ENCODE measurements around the gene CCDC178. TPM values are rescaled to one million over a fixed set of nuclear protein-coding genes. Genes with fewer than 3 reads are reported as not detected.

CCDC178 gene
- total RNA-seq, 2 experiments from 2014 or later = not detected

DNA sequence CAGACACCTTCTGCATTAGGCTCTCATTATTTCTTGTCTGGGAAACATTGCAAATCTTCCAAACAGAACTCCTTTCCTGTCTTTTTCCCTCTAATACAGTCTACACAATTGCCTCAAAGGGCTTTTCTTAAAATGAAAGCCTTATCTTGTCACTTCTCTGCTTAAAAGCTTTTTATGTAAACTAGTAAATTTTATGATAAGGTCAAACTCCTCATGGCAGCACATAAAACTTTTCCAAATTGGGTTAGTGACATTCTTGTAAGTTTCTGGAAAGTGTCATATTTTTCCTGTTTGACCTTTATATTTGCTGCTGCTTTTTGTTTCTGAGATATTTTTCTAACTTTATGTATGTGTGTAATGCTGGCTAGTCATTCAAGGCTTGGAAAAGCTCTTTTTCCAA lies 406.3 kb downstream of the CCDC178 start:
- no peaks in the 10 kb centered on the region for H3K36me3 Mint-ChIP-seq (ENCODE audit: low read depth)
- POLR2A ChIA-PET = no interaction called here
- H3K9me3 Mint-ChIP-seq = no peaks in the 10 kb centered on the region
- H3K27ac Mint-ChIP-seq = no peak overlapping the region
- DNase-seq = no peak
- no peaks in the 10 kb centered on the region for H3K4me1 Mint-ChIP-seq
- CTCF ChIA-PET = no interaction called here
- H3K4me3 Mint-ChIP-seq = no peak overlapping the region
- no peaks in the 10 kb centered on the region for H3K27me3 Mint-ChIP-seq

GRCh38 chr18:33022370-33022769 lies 418.2 kb downstream of the CCDC178 start:
- Mint-ChIP-seq H3K27me3 (no peaks in the 10 kb centered on the region), H3K36me3 (ENCODE audit: low read depth) (no peaks in the 10 kb centered on the region), H3K4me1 (no peaks in the 10 kb centered on the region), H3K4me3 (no peak overlapping the region), H3K27ac (no peak overlapping the region), H3K9me3 (peaks cover 2% of the 10 kb centered on the region)
- ChIA-PET CTCF (no interaction called here), POLR2A (no interaction called here)
- DNase-seq = no peak

DNA sequence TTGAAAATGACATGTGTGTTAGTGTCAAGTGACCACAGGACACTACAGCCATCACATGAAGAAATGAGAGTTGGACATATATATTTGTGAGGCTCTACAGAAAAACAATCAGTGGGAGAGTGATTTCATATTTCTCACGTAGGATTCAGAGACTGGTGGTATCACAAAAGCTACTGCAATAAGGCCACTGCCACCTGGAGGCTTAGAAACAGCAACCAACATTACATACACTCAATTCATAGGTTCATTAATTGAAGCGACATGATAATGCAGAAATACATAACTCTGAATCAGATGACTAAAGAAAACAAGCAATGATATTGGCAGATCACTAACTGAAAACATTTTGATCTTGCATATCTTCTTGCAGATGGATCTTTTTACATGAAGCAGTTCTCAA lies 419.6 kb downstream of the CCDC178 start:
- Mint-ChIP-seq H3K9me3 (peaks cover 2% of the 10 kb centered on the region), H3K36me3 (ENCODE audit: low read depth) (no peaks in the 10 kb centered on the region), H3K27me3 (no peaks in the 10 kb centered on the region), H3K4me3 (no peak overlapping the region), H3K4me1 (no peaks in the 10 kb centered on the region), H3K27ac (no peak overlapping the region)
- POLR2A ChIA-PET = no interaction called here
- no peak for DNase-seq
- CTCF ChIA-PET = no interaction called here

DNA sequence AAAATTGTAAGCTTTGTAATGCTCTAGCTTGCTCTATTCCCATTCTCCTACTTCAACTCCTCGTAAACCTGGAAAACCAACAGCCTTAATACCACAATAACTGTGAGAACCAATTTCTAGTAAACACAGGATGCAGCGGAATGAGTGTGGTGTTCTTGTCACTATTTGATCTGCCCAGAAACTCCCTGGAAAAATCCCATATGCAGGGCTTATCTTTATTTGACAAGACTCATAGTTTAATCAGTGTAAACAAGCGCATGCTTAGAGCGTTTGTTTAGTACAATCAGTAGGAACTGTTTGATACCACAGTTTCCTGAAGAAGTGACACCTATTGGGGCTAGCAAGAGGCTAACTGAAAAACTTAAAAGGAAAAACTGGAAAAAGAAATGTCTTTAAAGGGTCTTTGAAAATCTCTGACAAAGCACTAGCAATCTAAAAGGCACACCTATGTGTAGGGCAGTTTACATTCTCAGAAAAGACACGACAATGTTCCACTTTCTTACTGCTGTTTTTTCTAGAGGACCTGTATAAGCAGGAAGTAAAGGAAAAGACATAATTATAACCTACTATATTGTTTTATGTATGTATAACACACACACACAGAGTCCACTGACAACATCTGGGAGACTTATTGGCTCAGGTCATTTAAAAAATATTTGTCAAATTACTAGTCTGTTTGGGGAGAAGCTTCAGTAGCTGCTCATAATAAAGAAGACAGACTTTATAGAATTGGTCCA lies 426.3 kb downstream of the CCDC178 start:
- H3K27me3 Mint-ChIP-seq = no peaks in the 10 kb centered on the region
- H3K36me3 Mint-ChIP-seq (ENCODE audit: low read depth) = no peaks in the 10 kb centered on the region
- H3K4me3 Mint-ChIP-seq = no peak overlapping the region
- peaks cover 2% of the 10 kb centered on the region for H3K9me3 Mint-ChIP-seq
- no peak for DNase-seq
- CTCF ChIA-PET = no interaction called here
- POLR2A ChIA-PET = no interaction called here
- H3K27ac Mint-ChIP-seq = no peak overlapping the region
- no peaks in the 10 kb centered on the region for H3K4me1 Mint-ChIP-seq

GRCh38 chr18:33010149-33010548 lies 430.4 kb downstream of the CCDC178 start:
- Mint-ChIP-seq H3K27me3 (no peaks in the 10 kb centered on the region), H3K4me1 (no peaks in the 10 kb centered on the region), H3K36me3 (ENCODE audit: low read depth) (no peaks in the 10 kb centered on the region), H3K9me3 (peaks cover 2% of the 10 kb centered on the region), H3K27ac (no peak overlapping the region), H3K4me3 (no peak overlapping the region)
- DNase-seq = no peak
- ChIA-PET POLR2A (no interaction called here), CTCF (no interaction called here)

GRCh38 chr18:32998921-32999320 lies 441.6 kb downstream of the CCDC178 start:
- Mint-ChIP-seq H3K27me3 (no peaks in the 10 kb centered on the region), H3K9me3 (peaks cover 10% of the 10 kb centered on the region), H3K4me1 (no peaks in the 10 kb centered on the region), H3K27ac (no peak overlapping the region), H3K36me3 (ENCODE audit: low read depth) (no peaks in the 10 kb centered on the region), H3K4me3 (no peak overlapping the region)
- DNase-seq = no peak
- ChIA-PET CTCF (no interaction called here), POLR2A (no interaction called here)

DNA sequence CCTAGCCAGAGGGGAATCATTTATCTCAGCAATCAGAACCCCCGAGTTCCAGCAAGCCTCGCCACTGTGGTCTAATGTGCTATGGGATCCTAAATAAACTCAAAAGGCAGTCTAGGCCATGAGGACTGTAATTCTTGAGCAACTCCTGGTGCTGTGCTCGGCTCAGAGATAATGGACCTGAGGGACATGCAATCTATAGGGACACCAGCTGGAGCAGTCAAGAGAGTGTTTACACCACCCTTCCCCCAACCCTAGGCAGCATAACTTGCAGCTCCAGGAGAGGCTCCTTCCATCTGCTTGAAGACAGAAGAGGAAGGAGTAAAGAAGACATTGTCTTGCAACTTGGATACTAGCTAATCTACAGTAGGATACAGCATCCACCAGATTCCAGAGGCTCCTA lies 442.2 kb downstream of the CCDC178 start:
- Mint-ChIP-seq H3K4me3 (no peak overlapping the region), H3K27ac (no peak overlapping the region), H3K4me1 (no peaks in the 10 kb centered on the region), H3K9me3 (peaks cover 10% of the 10 kb centered on the region), H3K27me3 (no peaks in the 10 kb centered on the region), H3K36me3 (ENCODE audit: low read depth) (no peaks in the 10 kb centered on the region)
- ChIA-PET POLR2A (no interaction called here), CTCF (no interaction called here)
- DNase-seq = no peak

GRCh38 chr18:32983721-32984120 lies 456.8 kb downstream of the CCDC178 start:
- Mint-ChIP-seq H3K9me3 (no peaks in the 10 kb centered on the region), H3K27me3 (no peaks in the 10 kb centered on the region), H3K4me3 (no peak overlapping the region), H3K27ac (no peak overlapping the region), H3K36me3 (ENCODE audit: low read depth) (no peaks in the 10 kb centered on the region), H3K4me1 (no peaks in the 10 kb centered on the region)
- POLR2A ChIA-PET = no interaction called here
- CTCF ChIA-PET = no interaction called here
- no peak for DNase-seq

GRCh38 chr18:32980896-32981295 lies 459.6 kb downstream of the CCDC178 start:
- Mint-ChIP-seq H3K36me3 (ENCODE audit: low read depth) (no peaks in the 10 kb centered on the region), H3K4me1 (no peaks in the 10 kb centered on the region), H3K4me3 (no peak overlapping the region), H3K27ac (no peak overlapping the region), H3K27me3 (no peaks in the 10 kb centered on the region), H3K9me3 (peaks cover 2% of the 10 kb centered on the region)
- DNase-seq = no peak
- ChIA-PET POLR2A (no interaction called here), CTCF (no interaction called here)

- CTCF ChIA-PET = no interaction called here
- no peaks in the 10 kb centered on the region for H3K27me3 Mint-ChIP-seq
- H3K9me3 Mint-ChIP-seq = peaks cover 2% of the 10 kb centered on the region
- H3K36me3 Mint-ChIP-seq (ENCODE audit: low read depth) = no peaks in the 10 kb centered on the region
- no peak overlapping the region for H3K4me3 Mint-ChIP-seq
- no peak overlapping the region for H3K27ac Mint-ChIP-seq
- POLR2A ChIA-PET = no interaction called here
- DNase-seq = no peak
- no peaks in the 10 kb centered on the region for H3K4me1 Mint-ChIP-seq
Measured at GRCh38 chr18:32975501-32975900, 465.0 kb downstream of the CCDC178 start.

DNA sequence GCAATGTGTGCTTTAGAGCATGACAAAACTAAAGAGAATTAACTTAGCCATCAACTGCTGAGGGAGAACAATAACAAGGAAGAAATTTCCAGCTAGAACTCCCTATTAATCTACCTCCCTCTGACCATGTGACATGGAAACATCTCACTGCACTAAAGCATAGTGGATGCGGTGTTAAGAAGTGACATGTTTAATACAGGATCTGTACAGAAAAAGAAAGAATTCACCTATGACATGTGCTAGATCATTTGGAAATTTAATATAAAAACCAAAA lies 465.4 kb downstream of the CCDC178 start:
- POLR2A ChIA-PET = no interaction called here
- no peaks in the 10 kb centered on the region for H3K36me3 Mint-ChIP-seq (ENCODE audit: low read depth)
- H3K4me1 Mint-ChIP-seq = no peaks in the 10 kb centered on the region
- no peak for DNase-seq
- H3K27ac Mint-ChIP-seq = no peak overlapping the region
- no peaks in the 10 kb centered on the region for H3K27me3 Mint-ChIP-seq
- H3K9me3 Mint-ChIP-seq = peaks cover 2% of the 10 kb centered on the region
- no peak overlapping the region for H3K4me3 Mint-ChIP-seq
- CTCF ChIA-PET = no interaction called here

- H3K27ac Mint-ChIP-seq = no peak overlapping the region
- H3K27me3 Mint-ChIP-seq = no peaks in the 10 kb centered on the region
- H3K9me3 Mint-ChIP-seq = peaks cover 2% of the 10 kb centered on the region
- DNase-seq = no peak
- no peaks in the 10 kb centered on the region for H3K36me3 Mint-ChIP-seq (ENCODE audit: low read depth)
- POLR2A ChIA-PET = no interaction called here
- CTCF ChIA-PET = no interaction called here
- H3K4me1 Mint-ChIP-seq = no peaks in the 10 kb centered on the region
- no peak overlapping the region for H3K4me3 Mint-ChIP-seq
Measured at GRCh38 chr18:32974421-32975162, 465.9 kb downstream of the CCDC178 start.

GRCh38 chr18:32968248-32968647 lies 472.3 kb downstream of the CCDC178 start:
- CTCF ChIA-PET = no interaction called here
- DNase-seq = no peak
- Mint-ChIP-seq H3K36me3 (ENCODE audit: low read depth) (no peaks in the 10 kb centered on the region), H3K4me1 (no peaks in the 10 kb centered on the region), H3K4me3 (no peak overlapping the region), H3K27ac (no peak overlapping the region), H3K9me3 (no peaks in the 10 kb centered on the region), H3K27me3 (no peaks in the 10 kb centered on the region)
- POLR2A ChIA-PET = no interaction called here

- no peaks in the 10 kb centered on the region for H3K27me3 Mint-ChIP-seq
Measured at GRCh38 chr18:32966141-32966540, 474.4 kb downstream of the CCDC178 start.

More at GRCh38 chr18:32966141-32966540, 474.4 kb downstream of the CCDC178 start:
- Mint-ChIP-seq H3K4me1 (no peaks in the 10 kb centered on the region), H3K36me3 (ENCODE audit: low read depth) (no peaks in the 10 kb centered on the region), H3K4me3 (no peak overlapping the region), H3K27ac (no peak overlapping the region), H3K9me3 (no peaks in the 10 kb centered on the region)
- ChIA-PET POLR2A (no interaction called here), CTCF (no interaction called here)
- DNase-seq = no peak
